Measurements from ENCODE around the gene ZNF771. TPM values are rescaled to one million over a fixed set of nuclear protein-coding genes. Genes with fewer than 3 reads are reported as not detected.

The ZNF771 gene
- total and polyA plus RNA-seq, 9 of the 15 experiments (the other 6 are each of a cell fraction or from before 2014, with no cell fraction given), result 1.5 to 12.6 (median 4.4) TPM

GRCh38 chr16:30445408-30446202 lies 38.2 kb downstream of the ZNF771 start, which contains the start of gene SEPHS2 (continued):
- TF ChIP-seq POLR2AphosphoS2 (IDR thresholded peaks at IDR 0.05; ENCODE audit: low read length) (peak; percentile 80; the same call in 1 of the 2 replicates), DEAF1 (CRISPR knock-in tag; IDR thresholded peaks at IDR 0.05) (no peak), KLF1 (tag; IDR thresholded peaks at IDR 0.05) (no peak), ZEB2 (IDR thresholded peaks at IDR 0.05) (0 out of 2 replicates have a peak, but pooled peaks have one; percentile 5), E2F6 (IDR thresholded peaks at IDR 0.05; ENCODE audit: borderline replicate concordance in 1 of 2, extremely low read depth in 1 of 2, insufficient read depth in 1 of 2, insufficient read length in 1 of 2, low read depth in 1 of 2, low read length in 1 of 2, poor library complexity in 1 of 2, severe bottlenecking in 1 of 2) (peak; percentile 50 to 87), POLR3A (IDR thresholded peaks at IDR 0.05; ENCODE audit: borderline replicate concordance, extremely low read depth, insufficient read depth, insufficient read length) (no peak), JUN (IDR thresholded peaks at IDR 0.05; ENCODE audit: borderline replicate concordance, low read depth, low read length) (peak; percentile 76; the same call in 1 of the 2 replicates), JUN (CRISPR knock-in tag; IDR thresholded peaks at IDR 0.05; ENCODE audit: borderline replicate concordance) (no peak), ZNF431 (CRISPR knock-in tag; IDR thresholded peaks at IDR 0.05) (no peak), E2F3 (CRISPR knock-in tag; IDR thresholded peaks at IDR 0.05) (peak; percentile 30; the same call in 1 of the 2 replicates), ZNF75A (CRISPR knock-in tag; IDR thresholded peaks at IDR 0.05) (no peak), ZNF165 (CRISPR knock-in tag; IDR thresholded peaks at IDR 0.05; ENCODE audit: borderline replicate concordance) (no peak), ZNF655 (CRISPR knock-in tag; IDR thresholded peaks at IDR 0.05) (no peak), ZNF121 (CRISPR knock-in tag; conservative IDR thresholded peaks at IDR 0.05) (no peak), SFPQ (IDR thresholded peaks at IDR 0.05; ENCODE audit: low read depth, low read length) (no peak), HMGN3 (IDR thresholded peaks at IDR 0.05; ENCODE audit: borderline replicate concordance, extremely low read depth, insufficient read length, low read depth, low read length) (peak; percentile 82), U2AF1 (optimal IDR thresholded peaks at IDR 0.05; ENCODE audit: low read depth, low read length) (peak; percentile 82), ZNF324 (CRISPR knock-in tag; IDR thresholded peaks at IDR 0.05) (no peak), PHF21A (IDR thresholded peaks at IDR 0.05; ENCODE audit: borderline replicate concordance, low read depth) (no peak)

All from K562 (cell line).